ENCODE measurements around the gene SACM1L.

The SACM1L gene

GRCh38 chr3:45772341-45773035 lies 83.3 kb downstream of the SACM1L start:
- DNase-seq (ENCODE audit: low read depth), result no peak

GRCh38 chr3:45773072-45773471 lies 83.9 kb downstream of the SACM1L start:
- DNase-seq (ENCODE audit: low read depth), result no peak

- DNase-seq (ENCODE audit: low read depth), result no peak
Measured at GRCh38 chr3:45773714-45774449, 84.7 kb downstream of the SACM1L start.

GRCh38 chr3:45774581-45775521 lies 85.7 kb downstream of the SACM1L start:
- DNase-seq (ENCODE audit: low read depth), result no peak

- DNase-seq (ENCODE audit: low read depth), result no peak
Measured at GRCh38 chr3:45775571-45776300, 86.5 kb downstream of the SACM1L start.

GRCh38 chr3:45776301-45776595 lies 87.1 kb downstream of the SACM1L start:
- no peak for DNase-seq (ENCODE audit: low read depth)

GRCh38 chr3:45776611-45777010 lies 87.4 kb downstream of the SACM1L start:
- no peak for DNase-seq (ENCODE audit: low read depth)

- no peak for DNase-seq (ENCODE audit: low read depth)
Measured at GRCh38 chr3:45777111-45777745, 88.0 kb downstream of the SACM1L start.

- DNase-seq (ENCODE audit: low read depth), result no peak
Measured at GRCh38 chr3:45777746-45778386, 88.7 kb downstream of the SACM1L start.

GRCh38 chr3:45778761-45779201 lies 89.6 kb downstream of the SACM1L start:
- no peak for DNase-seq (ENCODE audit: low read depth)

- DNase-seq (ENCODE audit: low read depth), result no peak
Measured at GRCh38 chr3:45779746-45780735, 90.8 kb downstream of the SACM1L start.

GRCh38 chr3:45781271-45781670 lies 92.1 kb downstream of the SACM1L start:
- DNase-seq (ENCODE audit: low read depth), result no peak

GRCh38 chr3:45781841-45782240 lies 92.6 kb downstream of the SACM1L start:
- no peak for DNase-seq (ENCODE audit: low read depth)

GRCh38 chr3:45782381-45782780 lies 93.2 kb downstream of the SACM1L start:
- no peak for DNase-seq (ENCODE audit: low read depth)

GRCh38 chr3:45783667-45784066 lies 94.5 kb downstream of the SACM1L start:
- DNase-seq (ENCODE audit: low read depth), result no peak

- no peak for DNase-seq (ENCODE audit: low read depth)
Measured at GRCh38 chr3:45785605-45786150, 96.5 kb downstream of the SACM1L start.

- no peak for DNase-seq (ENCODE audit: low read depth)
Measured at GRCh38 chr3:45786801-45787495, 97.8 kb downstream of the SACM1L start.

- DNase-seq (ENCODE audit: low read depth), result no peak
Measured at GRCh38 chr3:45787551-45787950, 98.4 kb downstream of the SACM1L start.
